ENCODE results near the gene LINGO3.

GRCh38 chr19:2324220-2324948 is 16.4 kb upstream of the LINGO3 start:
- TF ChIP-seq CTCF (IDR thresholded peaks at IDR 0.05), result no peak
- no peak for TF ChIP-seq EZH2 (IDR thresholded peaks at IDR 0.05; ENCODE audit: borderline replicate concordance, insufficient read depth, low read depth, low read length, poor library complexity, severe bottlenecking)
